GM18520 (cell line): ENCODE results near the gene VAV2.

ENCODE experiments used
- ATAC-seq: cut with Tn5 transposase; IDR thresholded peaks from one replicate; pipeline ENCODE4 v1.9.1; 2021; ENCODE audit not compliant: unreplicated experiment

Gene VAV2

DNA sequence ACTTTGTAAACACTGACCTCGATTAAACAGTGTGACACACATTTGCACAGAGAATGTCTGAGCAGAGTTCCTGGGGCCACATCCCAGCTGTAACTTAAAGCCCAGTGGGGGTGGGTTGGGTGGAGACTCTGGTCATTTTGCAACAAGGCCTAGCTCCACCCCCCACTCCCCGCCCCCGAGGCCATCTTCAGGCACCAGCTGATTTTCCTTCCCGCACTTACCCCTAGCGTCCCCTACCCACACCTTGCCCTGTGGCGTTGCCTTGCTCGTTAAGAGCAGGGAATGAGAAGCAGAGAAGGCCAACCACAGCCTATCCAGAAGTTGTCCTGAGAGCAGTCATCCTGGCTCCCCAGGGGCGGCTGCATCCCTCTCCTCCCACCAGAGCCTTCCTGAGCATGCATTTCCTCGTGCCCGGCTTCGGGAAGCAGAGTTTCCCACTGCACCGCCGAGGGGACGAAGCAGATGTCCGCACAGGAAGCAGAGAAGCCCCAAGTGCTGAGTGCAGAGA, 152.2 kb downstream of the VAV2 start:
- ATAC-seq: no peak

DNA sequence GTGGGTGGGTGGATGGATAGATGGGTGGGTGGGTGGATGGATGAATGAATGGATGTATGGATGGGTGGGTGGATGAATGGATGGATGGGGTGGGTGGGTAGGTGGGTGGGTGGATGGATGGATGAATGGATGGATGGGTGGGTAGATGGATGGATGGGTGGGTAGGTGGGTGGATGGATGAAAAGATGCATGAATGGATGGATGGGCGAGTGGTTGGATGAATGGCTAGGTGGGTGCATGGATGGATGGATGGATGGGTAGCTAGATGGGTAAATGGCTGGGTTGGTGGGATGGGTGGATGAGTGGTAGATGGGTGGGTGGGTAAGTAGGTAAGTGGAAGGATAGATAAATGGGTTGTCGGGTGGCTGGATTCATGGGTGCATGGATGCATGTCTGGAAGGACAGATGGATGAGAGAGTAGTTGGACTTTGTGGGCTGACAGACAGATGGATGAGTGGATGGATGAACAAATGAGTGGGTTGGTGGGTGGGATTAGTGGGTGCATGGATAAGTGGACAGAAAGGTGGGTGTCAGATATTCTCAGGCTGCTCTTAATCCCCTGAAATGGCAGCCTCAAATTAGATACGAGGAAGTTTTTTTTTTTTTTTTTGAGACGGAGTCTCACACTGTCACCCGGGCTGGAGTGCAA, 153.1 kb downstream of the VAV2 start:
- no peak for ATAC-seq

DNA sequence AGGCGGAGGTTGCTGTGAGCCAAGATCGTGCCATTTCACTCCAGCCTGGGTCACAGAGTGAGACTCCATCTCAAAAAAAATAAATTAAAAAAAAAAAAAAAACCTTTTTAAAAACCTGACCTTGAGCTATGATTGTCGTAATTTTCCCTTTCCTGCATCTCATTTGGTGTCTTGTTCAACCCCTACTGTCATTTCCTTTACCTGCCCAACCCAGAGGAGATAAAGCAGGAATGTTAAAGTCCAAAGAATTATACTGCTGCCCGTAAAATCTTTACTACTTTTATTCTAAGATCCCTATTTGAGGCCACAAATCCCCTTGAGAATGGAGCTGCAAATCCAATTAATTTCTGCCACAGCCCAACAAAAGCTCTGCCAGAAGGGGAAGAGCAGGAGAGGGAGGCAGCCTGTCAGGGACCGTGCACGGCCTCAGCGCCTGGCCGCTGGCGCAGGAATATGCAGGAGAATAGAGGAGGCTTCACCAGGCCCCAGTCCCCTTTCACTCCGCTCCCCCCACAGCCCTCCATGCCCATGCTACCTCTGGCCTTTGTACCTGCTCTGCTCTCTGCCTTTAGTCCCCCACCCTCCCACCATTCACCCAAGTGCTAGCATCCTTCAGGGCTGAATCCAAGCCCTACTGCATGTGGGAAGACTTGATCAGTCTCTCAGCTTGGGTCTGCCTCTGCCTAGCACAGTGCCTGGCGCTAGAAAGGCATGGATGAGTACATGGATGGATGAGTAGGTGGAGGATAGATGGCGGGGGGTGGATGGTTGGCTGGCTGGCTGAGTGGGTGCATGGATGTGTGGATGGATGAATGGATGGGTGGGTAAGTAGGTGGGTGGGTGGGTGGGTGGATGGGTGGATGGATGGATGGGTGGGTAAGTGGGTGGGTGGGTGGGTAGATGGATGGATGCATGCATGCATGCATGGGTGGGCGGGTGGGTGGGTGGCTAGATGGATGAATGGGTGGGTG, 154.2 kb downstream of the VAV2 start:
- ATAC-seq: no peak

DNA sequence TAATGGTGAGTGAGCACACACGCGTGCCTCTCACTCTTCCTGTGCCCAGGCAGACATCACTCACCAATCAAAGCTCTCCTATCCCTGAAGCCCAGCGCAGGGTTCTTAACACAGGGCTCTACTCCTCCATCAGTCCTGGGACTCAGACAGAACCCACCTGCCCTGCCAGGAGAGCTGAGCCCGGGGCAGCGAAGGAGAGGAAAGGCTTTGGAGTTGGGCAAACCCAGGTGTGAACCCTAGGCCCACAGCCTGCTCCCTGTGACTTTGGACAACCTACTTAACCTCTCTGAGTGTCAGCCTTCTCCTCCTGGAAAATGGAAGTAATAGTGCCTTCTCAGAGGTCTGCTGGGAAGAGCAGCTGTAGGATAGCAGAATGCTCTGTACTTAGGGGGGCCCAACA, 155.3 kb downstream of the VAV2 start:
- no peak for ATAC-seq

DNA sequence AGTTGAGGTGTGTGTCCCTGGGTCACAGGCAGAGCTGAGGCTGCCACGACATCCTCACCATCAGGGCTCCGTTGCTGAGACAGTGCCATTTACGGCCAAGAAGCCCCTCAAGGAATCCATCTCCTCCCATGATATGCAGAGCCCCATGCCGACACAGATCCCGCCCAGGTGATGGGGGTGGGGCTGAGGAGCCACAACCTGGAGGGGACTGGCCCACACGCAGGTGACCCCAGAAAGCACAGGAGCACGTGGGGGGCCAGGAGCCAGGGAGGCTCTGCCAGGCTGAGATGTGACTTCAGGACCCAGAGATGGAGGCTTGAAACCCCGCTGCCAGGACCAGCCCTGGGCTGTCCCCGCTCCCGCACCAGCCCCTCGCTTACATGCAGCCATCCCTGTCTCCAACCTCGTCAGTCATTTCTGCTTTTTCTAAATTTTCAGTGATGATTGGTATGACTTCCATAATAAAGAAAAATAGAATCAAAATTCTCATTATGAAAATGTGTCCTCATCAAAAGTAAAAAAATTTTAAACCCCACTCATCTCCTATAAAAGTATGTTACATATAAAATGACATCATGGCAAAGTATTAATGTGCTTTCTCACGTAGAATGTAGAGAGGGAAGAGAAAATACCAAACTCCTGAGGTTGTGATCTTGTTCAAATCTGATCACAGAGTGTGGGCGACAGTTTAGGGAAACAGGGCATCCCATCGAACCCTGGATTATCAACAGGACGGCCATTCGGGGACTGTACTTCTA, 155.9 kb downstream of the VAV2 start:
- no peak for ATAC-seq

DNA sequence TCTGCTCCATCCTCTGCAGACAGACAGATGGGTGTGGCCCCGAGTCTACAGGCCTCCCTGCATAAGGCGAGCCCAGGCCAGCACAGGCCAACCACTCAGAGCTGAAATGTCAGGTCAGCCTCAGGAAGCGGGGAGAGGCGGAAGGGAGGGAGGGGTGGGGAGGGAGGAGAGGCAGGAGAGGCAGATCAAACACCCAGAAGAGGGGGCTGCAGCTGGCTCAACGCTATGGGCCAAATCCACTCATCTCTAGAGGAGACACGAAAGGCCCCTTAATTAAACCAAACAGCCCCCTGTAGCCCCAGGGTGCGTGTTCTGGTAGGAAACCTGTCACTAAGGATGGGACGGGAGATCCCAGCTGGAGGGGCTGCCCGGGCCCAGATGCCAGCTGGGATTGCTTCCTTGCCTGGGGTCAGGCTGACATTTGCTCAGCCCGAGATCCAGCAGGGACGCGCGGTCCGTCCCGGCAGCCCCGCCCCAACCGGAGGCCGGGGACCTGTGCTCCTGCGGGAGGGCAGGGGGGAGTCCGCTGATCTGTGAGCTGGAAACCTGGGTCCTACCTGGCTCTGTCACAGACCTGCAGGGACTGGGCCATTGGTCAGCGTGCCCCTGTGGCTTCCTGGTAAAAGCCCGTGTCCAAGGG, 156.7 kb downstream of the VAV2 start:
- no peak for ATAC-seq

DNA sequence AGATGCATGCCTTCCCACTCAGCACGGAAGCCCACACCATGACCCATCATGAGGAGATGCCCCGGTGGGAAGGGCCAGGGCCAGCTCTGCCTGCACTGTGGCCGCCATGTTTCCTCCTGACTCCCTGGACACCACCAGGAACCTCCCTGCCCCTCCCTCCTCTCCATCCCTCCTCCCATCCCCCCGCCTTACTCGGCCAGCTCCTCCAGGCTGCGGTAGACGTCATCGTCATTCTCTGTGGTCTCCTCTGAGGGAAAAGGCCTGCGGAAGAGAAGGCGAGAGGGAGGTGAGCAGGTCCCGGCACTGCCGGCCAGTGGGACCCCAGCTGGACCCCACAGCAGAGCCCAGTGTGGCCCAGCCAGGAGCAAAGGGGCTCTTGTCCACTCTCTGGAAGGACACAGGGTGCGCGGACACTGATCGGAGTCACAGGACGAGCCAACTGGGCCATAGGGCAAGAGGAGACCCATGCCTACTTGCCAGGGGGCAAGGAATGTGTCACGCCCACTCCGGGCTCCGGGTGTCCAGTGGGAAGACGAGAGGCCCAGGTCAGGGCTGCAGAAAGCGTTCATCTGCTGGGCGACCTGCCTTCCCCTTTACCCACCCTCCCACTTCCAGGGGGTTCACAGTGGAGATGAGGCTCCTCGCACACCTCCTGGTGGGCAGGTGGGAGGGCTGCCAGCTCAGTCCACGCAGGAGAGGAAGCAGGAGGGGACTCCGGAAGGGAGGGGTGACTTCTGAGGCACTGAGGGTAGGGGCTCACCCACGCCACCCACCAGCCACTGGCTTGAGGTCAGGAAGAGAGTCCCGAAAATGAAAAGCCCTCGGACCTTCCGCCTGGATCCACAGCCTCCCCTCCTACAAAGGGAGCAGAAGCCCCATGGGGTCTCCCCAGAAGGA, 157.8 kb downstream of the VAV2 start:
- ATAC-seq: no peak

DNA sequence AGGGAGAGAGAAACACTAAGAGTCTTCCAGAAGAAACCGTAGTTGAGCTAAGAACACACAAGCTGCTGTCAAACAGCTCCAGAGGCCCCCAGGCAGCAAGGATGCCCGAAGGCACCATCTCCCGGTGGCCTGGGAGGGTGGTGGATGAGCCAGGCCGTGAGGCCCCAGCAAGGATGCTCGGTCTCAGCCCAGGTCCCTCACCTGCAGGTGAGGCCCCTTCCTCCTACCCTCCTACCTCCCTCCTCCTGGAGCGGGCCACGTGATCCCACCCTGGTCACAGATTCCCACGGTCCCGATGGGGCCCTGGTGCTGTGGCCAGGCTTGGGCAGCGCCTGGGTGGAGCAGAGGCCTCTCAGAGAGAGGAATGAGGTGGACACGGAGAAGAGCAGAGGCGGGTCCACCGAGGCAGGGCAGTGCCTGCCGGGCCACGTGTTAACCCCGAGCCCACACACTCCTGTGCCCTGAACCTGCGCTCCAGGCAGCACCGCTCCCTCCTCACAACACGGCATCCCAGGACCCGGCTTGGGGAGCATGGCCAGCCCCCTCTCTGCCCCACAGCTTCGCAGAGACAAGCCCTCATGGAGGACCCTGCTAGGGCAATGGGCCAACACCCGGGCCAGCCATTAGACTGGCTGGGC, 158.6 kb downstream of the VAV2 start:
- no peak for ATAC-seq

DNA sequence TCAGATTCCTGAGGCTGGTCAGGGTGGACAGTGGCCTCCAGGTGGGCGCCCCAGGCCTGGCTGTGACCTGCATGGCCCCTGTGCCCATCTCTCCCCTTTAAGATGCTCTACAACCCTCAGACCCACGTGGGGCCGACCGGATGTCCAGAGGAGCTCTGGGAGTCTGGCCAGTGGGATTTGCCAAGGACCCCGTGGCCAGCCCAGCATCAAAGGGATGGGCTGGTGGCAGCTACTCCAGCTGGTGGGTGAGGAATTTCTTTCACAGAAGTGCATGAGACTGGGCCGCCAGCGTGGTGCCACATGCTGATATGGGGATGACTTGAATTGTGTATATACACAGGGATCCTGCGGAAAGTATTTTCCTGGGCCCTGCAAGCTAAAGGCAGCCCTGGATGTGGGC, 159.2 kb downstream of the VAV2 start:
- ATAC-seq: no peak

DNA sequence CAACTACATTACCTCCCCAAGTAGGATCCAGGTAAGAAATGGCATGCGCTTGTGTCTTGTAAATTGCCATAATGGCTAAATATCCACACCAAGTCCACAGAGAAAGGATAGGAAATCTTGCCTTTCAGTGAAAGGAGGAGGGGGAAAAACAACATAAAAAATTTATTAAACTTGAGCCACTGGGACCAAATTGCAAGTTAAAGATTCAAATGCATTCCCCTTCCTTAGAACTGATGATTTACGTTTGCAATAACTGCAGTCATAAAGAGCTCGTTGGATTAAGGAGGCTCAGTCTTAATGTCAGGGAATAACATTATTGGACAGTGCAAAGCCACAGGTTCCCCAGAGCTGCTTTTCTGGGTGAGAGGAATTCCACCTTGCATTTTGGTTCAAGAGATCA, 161.4 kb downstream of the VAV2 start:
- ATAC-seq: no peak

DNA sequence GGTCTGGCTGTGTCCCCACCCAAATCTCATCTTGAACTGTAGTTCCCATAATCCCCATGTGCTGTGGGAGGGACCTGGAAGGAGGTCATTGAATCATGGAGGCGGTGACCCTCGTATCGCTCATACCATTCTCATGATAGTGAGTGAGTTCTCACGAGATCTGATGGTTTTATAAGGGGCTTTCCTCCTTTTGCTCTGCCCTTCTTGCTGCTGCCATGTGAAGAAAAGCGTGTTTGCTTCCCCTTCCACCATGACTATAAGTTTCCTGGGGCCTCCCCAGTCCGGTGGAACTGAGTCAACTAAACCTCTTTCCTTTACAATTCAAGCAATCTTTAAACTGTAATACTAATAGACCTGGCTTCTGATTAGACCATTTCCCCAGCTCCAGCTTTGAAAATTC, 161.8 kb downstream of the VAV2 start:
- no peak for ATAC-seq

DNA sequence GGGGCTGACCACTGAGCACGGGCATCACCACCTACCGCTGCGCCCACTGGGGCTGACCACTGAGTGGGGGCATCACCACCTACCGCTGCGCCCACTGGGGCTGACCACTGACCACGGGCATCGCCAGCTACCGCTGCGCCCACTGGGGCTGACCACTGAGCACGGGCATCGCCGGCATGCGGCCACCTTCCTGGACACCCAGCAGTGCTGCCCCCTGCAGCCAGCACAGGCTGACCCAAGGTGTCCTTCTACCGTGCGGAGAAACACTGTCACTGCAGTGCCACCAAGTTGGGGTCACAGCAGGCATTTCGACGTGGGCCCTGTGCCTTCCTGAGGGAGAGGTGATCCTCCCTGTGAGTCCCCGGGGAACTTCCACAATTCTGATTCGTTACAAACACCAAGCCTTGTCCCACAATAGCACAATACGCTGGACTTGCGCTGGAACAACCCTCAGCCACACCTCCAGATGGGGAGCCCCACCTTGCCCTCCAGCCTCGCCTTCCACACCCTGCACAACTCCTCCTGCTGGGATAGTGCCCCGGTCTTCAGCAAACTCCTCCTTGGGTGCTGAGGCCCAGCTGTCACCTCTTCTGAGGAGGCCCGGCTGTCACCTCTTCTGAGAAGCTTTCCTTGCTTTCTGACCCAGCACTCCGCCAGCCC, 163.7 kb downstream of the VAV2 start:
- no peak for ATAC-seq

DNA sequence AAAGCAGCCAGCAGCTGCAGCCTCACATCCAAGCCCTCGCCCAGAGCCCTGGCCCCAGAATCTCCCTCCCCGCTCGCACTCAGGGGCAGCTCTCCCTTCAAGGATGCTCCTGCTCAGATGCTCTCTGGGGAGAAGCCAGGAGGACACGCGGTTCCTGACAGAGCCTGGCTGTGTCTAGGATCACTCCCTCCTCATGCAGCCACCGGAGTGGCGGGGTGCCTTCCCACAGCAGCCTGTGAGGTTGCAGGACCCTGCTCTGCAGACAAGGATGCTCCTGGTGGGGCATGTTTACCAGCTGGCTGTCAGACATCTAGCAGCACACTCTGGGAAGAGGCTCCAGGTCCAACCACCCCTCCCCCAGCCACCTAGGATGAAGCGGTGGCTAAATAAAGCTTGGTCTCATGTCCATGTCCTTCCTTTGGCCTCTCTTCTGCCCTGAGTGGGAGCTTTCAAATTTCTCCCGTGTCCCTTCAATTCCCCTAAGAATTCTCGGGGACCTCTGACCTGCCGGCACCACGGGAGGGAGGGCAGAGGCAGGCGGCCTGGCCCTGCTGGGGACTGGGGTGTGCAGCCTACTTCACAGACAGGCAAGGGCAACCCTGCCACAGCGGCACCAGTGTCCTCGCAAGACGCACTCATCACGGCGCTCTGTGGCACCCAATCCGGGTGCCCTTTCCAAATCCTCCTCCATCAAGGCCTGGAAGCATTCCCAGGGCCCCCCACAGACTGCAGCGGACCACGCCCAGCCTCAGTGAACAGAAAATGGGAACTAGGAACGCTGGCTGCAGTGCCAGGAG, 165.6 kb downstream of the VAV2 start:
- ATAC-seq: no peak

DNA sequence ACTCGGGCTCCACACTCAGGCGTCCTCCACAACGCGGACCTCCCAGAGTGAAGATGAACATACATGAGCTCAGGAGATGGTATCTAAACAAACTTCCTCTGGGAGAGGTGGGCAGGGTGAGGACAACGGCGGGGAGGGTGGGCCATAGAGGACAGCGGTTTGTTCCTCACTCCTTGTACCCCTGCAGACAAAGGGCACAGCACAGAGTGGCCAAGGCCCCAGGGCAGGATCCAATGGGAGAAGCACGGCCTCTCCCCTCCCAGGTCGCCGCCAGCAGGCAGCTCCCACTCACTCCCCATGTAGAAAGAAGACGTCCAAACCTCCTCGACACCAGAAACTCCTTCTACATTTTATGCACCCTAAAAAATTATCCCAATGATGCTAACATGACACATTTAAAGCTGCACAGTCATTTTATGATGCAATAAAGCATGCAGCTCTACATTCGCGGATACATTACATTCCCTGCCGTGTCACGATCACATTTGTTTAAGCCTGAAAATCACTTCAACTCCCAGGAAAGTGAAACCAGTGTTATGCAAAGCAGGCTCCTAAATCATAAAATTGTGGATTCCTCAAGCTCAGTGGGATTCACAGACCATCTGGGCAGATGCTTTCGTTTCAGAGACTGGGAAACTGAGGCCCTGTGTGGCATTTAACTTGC, 166.4 kb downstream of the VAV2 start:
- no peak for ATAC-seq

DNA sequence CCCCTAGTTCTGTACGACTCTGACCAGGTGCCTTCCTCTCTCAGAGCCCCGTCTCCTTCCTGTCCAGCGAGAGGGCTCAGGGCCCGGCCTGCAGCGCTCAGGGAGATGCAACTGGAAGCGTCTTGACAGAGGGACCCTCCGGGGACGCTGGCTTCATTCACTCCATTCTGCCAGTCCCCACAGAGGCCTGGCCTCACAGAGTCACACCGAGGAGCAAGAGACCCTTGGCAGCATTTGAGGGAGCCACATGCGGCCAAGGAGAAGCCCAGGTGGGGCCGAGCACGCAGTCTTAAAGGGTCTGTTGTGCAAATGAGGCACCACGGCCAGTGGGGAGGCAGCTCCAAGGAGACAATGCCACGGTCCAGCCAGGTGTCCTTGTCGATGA, 167.3 kb downstream of the VAV2 start:
- ATAC-seq: no peak

DNA sequence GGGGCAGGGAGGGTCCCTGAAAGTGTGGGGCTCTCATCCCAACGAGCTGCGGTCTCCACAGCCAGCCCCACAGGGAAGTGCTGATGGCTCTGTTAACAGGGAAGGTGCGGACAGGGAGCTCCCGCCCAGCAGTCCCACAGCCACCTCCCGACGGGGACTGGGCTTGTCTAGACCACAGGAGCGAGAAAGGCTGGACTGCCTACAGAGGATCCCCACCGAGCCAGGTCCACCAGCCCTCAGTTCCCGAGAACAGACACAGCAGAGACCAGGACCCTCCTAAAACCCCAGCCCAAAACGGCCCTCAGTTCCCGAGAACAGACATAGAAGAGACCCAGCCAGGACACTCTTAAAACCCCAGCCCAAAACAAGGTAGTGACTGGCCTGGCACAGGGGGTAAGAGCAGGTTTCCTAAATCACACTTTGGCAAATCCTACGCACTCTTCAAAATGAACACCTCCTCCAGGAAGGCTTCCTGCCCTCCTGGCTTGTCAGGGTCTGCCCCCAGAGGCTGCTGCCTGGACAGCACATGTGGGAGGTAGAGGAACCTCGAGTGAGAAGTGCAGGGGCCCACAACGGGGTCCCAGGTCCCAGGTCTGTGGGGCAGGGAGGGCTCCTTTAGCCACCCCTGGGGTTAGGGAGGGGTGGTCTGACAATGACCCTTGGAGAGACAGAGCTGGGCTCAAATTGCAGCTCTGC, 167.9 kb downstream of the VAV2 start:
- ATAC-seq: no peak
